SKM-1 (cell line): Measurements from ENCODE around the gene COIL.

Experiments used
- DNase-seq: peaks from one replicate; lab custom pipeline; 2025; ENCODE audit not compliant: unreplicated experiment; lab: John Stamatoyannopoulos, UW

The COIL gene

DNA sequence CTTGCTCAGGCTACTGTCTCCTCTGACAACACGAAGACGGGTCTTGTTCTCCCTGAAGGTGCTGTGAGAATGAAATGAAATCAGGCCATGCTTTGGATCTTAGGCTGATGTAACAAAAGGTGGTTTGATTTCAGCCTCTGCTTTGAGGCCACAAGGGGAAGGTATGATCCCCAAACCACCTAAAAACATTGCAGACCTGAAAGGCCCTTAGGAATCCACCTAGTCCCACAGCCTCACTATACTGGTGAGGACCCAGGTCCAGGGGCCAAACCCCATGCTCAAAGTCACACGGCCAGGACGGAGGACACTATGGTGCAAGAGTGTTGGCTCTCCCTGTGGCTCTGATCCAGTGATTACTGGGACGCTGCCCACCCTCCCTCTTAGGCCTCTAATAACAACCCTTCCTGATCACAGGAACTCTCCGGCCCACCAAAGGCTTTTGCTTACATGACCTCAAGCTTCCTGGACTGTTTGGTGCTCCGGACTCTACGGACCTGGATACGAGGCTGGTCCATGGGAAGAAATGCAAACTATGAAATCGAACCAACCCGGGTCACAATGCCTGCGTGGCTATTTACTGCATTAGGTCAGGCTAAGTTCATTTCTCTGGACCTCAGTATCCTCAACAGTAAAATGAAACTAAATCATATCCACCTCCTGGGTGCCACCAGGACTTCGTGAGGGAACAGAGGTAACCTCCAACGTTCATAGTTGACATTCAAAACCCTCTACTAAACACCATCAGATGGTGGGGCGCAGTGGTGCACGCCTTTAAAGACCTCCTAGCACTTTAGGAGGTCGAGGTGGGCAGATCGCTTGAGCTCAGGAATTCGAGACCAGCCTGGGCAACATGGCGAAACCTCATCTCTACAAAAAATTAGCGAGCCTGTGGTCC, 48.5 kb downstream of the COIL start:
- no peak for DNase-seq

DNA sequence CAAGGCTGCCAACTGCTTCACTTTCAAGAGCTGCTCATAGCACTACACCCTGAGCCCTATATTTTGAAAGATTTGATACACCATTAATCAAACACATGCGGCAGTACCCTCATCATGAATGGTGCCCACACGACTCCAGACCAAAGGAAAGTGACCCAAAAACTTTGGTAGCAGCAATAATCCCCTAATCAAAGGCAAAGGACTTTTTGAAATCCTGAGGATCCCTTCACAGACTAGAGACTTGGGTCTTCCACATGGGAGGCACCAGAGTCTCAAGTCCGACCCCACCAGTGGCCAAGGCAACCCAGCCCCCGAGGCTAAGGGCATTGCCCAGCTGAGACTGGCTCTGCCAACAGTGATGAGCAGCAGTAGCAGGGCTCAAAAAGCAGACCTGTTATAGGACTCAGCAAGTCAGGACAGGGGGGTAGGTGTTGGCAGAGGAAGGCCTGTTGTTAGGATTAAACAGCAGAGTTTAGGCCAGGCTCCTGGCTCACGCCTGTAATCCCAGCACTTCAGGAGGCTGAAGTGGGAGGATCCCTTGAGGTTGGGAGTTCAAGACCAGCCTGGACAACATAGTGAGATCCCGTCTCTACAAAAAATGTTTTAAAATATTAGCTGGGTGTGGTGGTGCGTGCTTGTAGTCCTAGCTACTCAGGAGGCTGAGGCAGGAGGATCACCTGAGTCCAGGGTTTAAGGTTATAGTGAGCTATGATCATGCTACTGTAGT, 50.2 kb downstream of the COIL start:
- no peak for DNase-seq

DNA sequence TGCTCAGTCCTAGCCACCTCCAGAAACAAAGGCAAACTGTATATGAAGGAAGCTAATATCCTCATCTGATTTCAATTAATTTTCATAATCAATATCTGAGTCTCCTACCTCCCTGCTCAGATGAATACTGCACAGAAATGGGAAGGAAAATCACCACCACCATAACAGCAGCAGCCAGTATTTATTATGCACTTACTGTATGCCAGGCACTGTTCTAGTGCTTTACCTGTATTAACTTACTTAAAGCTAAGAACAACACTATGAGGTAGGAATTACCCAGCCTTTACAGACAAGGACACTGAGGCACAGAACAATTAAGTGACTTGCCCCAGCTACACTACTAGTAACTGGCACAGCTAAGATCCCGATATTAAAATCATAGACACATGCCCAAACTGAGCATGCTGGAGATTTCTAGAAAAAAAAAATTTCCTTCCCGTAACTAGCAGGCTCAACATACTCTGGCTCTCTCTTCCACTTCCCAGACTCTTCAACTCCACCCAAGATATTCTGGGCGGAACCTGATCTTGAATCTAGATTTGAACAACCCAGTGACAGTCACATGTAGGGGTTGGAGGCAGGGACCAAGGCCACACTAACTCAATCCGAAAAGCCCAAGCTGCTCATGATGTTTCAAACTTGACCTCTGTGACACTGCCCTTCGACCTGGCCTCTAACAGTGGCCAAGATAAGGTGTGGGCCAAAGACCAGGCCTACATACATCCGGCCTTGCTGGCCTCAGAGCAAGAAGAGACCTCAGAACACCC, 50.9 kb downstream of the COIL start:
- DNase-seq = no peak

DNA sequence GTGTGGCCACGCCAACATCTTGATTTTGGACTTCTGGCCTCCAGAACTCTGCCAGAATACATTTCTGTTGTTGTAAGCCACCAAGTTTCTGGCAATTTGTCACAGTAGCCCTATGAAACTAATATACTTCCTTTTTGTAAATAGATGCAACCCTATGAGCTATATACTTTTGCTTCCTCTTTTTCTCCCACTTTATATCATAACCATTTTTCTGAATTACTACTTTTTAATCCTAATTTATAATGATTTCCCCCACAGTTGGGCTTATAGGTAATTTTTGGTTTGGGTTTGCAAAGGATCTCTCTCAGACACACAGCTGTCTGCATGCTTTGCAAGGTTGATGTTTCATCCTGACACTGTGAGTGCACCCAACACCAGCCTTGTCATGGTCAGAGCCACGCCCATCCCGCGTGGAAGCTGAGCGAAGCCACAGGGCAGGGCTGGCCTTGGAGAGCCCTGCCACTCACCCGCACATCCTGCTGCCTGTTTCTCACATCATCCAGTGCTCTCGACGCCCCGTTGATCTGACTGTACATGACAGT, 52.8 kb downstream of the COIL start:
- DNase-seq = peak; percentile 29

DNA sequence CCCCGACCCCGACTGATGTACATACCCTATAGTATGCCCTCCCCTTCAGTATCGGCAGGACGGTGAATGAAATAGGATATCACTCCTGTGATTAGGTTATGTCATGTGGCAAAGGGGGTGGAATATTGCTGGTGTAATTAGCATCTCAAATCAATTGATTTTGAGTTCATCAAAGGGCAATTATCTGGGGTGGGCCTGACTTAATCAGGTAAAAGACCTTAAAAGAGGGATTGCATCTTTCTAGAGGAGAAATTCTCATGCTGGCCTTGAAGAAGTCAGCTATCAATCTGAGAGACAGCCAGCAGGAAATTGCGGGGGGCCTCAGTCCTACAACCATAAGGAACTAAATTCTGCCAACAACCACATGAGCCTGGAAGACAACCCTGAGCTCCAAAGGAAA, 57.3 kb downstream of the COIL start:
- no peak for DNase-seq

DNA sequence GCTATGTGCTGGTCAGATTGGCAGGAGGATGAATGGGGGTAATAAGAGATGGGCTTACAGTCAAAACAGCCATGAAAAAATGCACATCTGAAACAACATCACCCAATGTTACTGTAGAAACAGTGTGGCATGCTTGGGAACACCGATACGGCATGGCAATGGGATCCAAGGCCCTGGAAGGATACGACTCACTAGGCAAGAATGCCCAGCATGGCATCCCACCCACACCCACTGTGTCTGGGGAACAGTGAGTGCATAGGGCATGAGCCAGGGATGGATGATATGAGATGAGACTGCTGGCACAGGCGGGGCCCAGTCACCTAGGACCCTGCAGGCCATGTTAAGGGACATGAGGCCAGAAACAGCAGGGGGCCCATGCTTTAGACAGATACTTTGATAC, 58.5 kb downstream of the COIL start:
- no peak for DNase-seq

DNA sequence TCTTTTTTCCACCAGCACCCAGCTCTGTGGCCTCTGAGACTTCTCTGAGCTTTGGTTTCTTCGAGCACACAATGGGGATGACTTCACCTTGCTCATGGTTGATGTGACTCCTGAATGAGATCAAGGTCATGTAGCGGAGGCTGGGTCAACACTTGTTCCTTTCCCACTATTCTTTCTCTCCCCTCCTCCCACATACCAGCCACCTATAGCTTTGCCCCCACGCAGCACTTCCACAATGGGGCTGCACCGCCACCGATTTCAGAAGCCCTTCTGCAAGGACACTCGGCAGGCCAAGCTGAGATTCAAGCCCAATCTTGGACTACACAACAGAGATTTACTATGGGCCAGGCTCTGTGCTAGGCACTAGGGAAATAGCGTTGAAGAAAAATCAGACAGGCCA, 61.4 kb downstream of the COIL start:
- DNase-seq = no peak

DNA sequence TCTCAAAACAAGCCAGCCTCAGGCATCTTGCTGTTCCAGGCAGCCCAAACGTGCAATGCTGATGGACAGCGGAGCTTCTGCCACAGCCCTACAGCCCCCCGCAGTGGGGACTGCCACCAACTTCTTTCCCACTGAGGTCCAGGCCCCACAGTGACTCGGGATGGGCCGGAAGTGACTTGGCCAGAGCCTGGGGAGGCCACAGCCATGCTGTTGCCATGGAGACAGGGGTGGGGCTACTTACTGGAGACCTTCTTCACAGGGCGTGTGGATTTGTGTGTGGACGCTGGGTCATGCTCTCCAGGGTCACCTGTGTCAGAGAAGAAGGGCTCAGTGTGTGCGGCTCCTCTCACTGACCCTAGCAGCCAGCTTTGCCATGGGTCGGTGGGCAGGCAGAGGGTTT, 62.0 kb downstream of the COIL start:
- DNase-seq = no peak

DNA sequence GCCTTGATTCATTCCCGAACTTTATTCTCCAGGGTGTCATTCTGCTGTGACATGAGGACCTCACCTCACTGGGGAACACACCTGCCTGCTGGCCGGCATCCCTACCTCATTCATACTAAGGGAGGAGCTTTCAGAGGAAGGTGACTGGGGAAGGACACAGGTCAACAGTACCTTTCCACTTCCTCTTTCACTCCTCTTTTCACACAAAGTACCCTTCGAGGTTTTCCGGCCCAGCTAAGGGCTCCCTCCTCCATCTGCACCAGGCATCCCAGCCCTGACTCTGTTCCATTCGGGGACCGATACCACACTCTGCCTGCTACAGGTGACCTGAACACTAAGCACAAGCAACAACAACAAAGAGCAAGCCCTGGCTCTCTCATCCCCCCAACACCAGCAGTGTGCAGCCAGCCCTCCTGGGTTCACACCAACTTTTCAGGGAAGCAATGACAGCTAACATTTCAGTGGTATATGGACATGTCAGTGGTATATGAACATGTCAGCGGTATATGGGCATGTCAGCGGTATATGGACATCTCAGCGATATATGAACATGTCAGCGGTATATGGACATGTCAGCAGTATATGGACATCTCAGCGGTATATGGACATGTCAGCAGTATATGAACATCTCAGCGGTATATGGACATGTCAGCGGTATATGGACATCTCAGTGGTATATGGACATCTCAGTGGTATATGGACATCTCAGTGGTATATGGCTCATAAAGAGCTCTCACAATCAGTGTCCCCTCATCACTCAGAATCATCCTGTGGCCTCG, 63.0 kb downstream of the COIL start:
- DNase-seq = no peak

DNA sequence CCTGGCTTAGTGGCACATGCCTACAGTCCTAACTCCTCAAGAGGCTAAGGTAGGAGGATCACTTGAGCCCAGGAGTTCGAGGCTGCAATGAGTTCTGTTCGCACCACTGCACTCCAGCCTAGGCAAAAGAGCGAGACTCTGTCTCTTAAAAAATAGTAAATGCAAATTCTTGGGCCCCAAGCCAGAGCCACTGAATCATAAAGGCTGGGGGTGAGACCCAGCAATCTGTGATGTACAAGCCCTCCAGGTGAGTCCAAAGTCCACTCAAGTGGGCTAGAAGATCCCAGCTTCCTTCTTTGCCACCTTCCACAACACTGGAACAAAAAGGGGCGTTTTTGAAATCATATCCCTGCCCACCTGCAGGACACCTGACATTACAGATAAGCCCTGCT, 63.9 kb downstream of the COIL start:
- DNase-seq = no peak

DNA sequence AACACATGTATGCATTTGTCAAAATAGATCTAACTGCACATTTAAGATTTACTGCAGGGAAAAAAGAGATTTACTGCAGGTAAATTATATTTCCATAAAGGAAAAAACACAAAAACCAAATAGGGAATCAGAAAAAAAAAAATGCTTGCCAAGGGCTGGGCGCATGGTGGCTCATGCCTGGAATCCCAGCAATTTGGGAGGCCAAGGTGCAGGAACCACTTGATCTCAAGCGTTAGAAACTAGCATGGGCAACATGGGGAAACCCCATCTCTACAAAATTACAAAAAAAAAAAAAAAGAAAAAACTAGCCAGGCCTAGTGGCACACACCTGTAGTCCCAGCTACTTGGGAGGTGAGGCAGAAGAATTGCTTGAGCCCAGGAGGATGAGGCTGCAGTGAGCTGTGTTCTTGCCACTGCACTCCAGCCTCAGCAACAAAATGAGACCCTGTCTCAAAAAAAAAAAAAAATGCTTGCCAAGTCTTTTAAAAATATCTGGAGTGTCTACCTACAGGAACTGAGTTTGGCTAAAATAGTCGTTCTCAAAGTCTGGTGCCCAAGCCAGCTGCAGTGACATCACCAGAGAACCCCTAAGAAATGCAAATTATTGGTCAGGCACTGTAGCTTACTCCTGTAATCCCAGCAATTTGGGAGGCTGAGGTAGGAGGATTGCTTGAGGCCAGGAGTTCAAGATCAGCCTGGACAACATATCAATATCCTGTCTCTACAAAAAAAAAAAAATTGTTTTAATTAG, 64.5 kb downstream of the COIL start:
- DNase-seq = no peak

DNA sequence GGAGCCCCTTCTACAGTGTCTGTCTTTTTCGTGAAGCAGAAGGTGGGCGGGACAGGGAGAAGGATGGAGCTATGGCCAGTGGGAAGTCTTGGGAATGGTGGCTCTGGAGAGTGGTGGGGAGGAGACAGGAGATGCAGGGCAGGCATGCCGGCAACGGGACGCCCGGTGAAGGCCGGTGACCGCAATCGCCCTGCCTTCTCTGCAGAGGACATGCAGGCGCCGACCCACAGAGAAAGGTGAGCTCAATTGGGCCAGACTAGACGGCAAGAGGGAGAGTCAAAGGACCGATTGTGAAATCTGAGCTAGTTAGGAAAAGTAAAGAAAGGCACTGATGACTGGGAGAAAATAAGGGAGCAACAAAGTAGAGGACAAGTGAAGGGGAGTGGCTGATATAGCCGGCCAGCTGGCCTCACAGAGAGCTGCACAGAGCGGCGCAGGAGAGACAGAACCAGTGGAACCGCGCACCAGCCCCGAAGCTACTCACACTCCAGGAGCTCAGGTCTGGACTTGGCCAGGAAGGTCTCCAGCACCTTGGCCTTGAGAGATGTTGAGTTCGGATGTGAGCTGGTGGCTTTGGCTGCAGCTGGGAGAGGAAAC, 65.9 kb downstream of the COIL start:
- DNase-seq = no peak

DNA sequence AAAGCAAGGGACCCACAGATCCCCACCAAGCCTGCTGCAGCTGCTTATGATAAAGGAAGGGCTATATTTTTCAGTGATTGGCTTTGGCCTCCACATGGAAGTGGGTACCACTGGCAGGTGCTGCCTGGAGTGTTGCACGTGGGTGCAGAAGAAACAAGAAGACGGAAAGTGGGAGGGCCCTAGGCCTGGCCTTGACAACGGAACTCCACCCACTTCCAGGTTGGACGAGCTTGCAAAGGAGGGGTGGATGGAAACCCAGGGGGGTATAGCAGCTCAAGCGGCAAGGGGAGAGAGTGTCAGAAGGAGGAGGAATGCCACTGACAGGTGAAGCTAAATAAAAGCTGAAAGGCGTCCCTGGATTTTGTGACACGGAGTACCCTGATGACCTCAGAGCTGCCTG, 67.3 kb downstream of the COIL start:
- no peak for DNase-seq

DNA sequence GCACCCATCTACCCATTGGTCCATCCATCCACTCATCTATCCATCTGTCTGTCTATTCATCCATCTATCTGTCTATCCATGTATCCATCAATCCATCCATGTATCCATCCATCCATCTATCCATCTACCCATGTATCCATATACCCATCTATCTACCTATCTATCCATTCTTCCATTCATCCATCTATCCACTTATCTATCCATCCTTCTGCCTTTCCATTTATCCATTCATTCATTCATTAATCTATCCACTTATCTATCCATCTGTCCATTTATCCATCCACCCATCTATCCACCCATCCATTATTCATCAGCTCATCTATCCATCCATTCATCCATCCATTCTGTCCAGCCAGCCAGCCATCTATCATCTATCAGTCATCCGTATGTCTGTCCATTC, 68.5 kb downstream of the COIL start:
- no peak for DNase-seq

DNA sequence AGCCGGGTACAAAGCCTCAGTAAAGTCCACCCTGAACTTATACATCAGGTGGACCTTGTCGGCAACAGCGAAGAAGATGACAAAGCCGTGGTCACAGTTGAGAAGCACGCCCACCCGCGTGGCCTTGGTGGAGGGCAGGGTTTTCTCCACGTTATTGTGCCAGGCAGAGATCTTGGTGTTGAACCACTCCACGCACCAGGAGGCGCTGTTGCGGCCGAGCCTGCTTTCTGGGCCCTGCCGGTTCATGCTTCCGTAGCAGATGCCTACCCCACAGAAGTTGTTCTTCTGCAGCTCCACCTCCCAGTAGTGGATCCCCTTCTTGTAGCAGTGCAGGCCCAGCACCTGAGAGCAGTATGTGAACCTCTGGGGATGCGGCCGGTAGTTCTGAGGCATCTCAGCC, 69.1 kb downstream of the COIL start:
- no peak for DNase-seq

DNA sequence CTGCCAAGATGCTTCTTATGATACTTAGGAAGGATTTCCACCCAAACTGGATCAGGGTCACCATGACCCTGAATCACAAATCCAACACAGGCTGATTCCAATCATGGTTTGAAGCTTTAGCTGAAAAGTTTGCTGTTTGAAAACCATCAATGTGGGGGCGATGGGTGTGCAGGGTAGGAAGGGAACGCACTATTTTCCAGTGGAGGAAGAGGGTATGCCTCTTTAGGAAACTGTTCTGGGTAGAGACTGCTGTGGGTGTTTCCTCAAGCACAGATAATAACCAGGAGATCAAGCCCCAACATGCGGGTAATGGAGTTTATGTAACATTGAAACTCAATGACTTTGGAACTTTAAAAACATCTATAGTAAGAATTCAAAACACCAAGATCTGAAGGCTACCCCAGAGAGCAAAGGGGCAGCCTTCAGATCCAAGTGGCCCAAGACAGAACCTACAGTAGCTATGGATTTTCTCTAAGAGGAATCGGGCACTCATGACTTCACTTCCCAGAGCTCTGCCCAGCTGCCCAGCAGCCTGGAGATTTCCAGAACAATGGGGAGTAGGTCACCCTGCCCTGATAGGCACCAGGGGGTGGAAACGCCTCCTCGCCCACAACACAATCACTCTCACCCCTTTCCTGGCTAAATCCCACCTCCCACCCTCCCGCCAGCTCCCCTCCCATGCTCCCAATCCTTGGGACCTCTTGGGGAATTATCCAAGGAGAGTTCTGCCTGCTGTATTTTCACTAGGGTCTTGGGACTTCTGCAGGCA, 69.8 kb downstream of the COIL start:
- no peak for DNase-seq

DNA sequence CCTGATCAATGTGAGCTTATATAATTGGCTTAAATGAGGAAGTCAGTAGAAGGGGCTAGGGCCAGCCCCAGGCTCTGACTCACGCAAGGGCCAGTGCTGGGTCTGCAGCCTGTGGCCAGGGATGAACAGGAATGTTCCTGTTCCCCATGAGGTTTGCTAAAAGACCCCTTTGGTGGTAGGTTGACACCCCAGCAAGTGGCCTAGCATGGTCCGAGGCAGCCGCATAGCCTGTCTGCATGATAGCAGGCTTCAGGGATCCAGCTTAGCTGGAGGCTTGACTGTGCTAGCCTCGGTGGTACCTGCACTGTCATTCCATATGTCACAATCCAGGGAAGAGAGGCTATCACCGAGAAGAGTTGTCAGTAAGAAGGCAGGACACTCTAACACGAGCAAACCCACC, 70.5 kb downstream of the COIL start:
- no peak for DNase-seq
